GM13977 (cell line): ENCODE measurements around the gene JMJD8.

Experiments used
- DNase-seq: peaks from one replicate; pipeline ENCODE4 v3.0.0; 2012; ENCODE audit warnings: low spot score
- CTCF ChIP-seq: IDR thresholded peaks from 2 replicates; pipeline ENCODE4 v1.5.1; 2012; ENCODE audit warnings: mild to moderate bottlenecking, control low read depth; ENCODE audit not compliant: insufficient read depth; ENCODE audit errors: extremely low read depth, missing control alignments
- in situ Hi-C: fragments of 300-500 bp; cut with MboI; formaldehyde crosslinking; loops from one replicate; pipeline ENCODE4 v1.12.0; 2022; ENCODE audit warnings: low sequenced_read_pairs, low pct_unique_long_range_greater_than_20kb, mixed read lengths, inconsistent platforms; ENCODE audit not compliant: unreplicated experiment

The JMJD8 gene

DNA sequence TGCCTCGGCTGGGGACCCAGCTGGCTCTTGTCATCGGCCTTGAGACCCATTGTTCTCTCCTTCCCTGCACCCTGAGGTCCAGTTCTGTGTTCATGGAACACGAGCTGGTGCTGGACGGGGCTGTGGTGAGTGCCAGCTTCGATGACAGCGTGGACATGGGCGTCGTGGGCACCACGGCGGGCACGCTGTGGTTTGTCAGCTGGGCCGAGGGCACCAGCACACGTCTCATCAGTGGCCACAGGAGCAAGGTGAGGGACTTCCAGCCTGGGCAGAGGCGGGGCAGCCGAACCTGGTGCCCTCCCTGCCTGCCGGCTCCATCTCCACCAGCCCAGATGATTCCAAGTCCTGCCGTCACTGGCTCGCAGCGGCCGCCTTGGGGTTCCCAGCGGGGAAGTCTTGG lies 21.5 kb downstream of the JMJD8 start:
- no peak for DNase-seq
- in situ Hi-C loops: no loop called here
- TF ChIP-seq CTCF: no peak

DNA sequence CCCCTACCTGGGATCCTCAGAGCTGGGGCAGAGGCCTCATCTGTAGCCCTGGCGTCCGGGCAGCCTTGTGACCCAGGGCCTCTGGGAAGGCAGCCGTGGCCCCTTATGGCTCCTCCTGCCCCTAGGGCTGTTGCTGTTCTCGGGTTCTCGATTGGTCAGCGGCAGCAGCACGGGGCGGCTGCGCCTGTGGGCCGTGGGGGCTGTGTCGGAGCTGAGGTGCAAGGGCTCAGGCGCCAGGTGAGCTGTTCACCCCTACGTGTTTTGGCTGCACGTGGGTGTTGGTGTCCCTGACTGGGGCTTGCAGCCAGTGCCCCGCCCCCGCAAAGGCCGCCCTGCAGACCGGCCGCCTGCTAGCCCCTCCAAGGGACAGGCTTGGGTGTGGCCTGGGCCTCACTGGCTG lies 22.0 kb downstream of the JMJD8 start:
- no peak for TF ChIP-seq CTCF
- DNase-seq: no peak
- in situ Hi-C loops: no loop called here

DNA sequence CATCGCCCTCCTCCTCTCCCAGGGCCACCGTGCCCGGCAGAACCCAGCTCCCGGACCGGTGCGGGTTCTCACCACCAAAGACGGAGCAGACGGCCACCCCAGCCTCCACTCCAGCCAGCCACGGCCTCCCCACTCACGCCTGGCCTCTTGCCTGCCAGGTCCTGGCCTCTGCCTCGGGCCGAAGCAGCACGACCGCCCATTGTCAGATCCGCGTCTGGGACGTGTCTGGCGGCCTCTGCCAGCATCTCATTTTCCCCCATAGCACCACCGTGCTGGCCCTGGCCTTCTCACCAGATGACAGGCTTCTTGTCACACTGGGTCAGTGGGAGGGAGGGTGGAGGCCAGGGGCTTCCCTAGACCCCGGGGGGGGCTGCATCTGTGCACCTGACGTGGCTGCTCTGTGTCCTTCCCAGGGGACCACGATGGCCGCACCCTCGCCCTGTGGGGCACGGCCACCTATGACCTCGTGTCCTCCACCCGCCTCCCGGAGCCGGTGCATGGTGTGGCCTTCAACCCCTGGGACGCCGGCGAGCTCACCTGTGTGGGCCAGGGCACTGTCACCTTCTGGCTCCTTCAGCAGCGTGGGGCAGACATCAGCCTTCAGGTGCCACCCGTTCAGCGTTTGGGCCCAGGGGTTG lies 22.8 kb downstream of the JMJD8 start:
- no peak for DNase-seq
- in situ Hi-C loops: no loop called here
- TF ChIP-seq CTCF: no peak

- in situ Hi-C loops: no loop called here
- DNase-seq: peak; percentile 98
- peak; percentile 62 for TF ChIP-seq CTCF
These were observed 23.5 kb downstream of the JMJD8 start for GRCh38 chr16:660459-661183.

DNA sequence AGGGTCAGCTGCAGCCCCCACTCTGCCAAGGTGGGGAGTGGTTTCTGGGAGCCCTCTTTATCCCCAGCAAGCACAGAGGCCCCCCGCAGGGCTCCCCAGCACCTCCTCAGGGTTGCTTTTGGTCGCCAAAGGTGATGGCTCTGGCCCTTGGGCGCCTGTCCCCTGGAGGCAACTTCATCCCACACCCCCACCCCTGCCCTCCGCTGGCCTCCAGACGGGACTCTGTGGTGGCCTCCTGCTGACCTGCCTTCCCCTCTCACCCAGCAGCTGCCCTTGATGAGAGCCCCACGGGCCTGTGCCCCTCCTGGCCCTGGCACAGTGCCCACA lies 24.0 kb downstream of the JMJD8 start:
- in situ Hi-C loops: no loop called here
- TF ChIP-seq CTCF: no peak
- no peak for DNase-seq

GRCh38 chr16:659618-660017 lies 24.5 kb downstream of the JMJD8 start:
- TF ChIP-seq CTCF: no peak
- in situ Hi-C loops: no loop called here
- no peak for DNase-seq
